Stimulated activated effector memory CD8-positive, alpha-beta T cell treated with anti-CD3 and anti-CD28 coated beads, Interleukin-12 subunit alpha, Interleukin-12 subunit beta, amount 100 ng/mL, for 72 hours (primary cell): ENCODE data around the gene RPL23.

ENCODE experiments used
- ATAC-seq: fragments of 150-1000 bp; cut with Tn5 transposase; 2 replicates; pipeline ENCODE4 v1.10.0; 2021
- DNase-seq, 2 donors: peaks; one replicate each; pipeline ENCODE4 v3.0.0; 2021 to 2022; ENCODE audit warnings: low spot score in 2 of 2
- H3K27ac Mint-ChIP-seq: one replicate; pipeline ENCODE4 v1.8.0; 2022; ENCODE audit warnings: mild to moderate bottlenecking, mixed read lengths
- H3K36me3 Mint-ChIP-seq: one replicate; pipeline ENCODE4 v1.8.0; 2022; ENCODE audit warnings: mild to moderate bottlenecking, mixed read lengths
- H3K4me1 Mint-ChIP-seq: one replicate; pipeline ENCODE4 v1.8.0; 2022; ENCODE audit warnings: mixed read lengths
- H3K4me3 Mint-ChIP-seq: one replicate; pipeline ENCODE4 v1.8.0; 2022; ENCODE audit warnings: mild to moderate bottlenecking, mixed read lengths
- H3K9me3 Mint-ChIP-seq: one replicate; pipeline ENCODE4 v1.8.0; 2022; ENCODE audit warnings: mixed read lengths

RPL23 gene

DNA sequence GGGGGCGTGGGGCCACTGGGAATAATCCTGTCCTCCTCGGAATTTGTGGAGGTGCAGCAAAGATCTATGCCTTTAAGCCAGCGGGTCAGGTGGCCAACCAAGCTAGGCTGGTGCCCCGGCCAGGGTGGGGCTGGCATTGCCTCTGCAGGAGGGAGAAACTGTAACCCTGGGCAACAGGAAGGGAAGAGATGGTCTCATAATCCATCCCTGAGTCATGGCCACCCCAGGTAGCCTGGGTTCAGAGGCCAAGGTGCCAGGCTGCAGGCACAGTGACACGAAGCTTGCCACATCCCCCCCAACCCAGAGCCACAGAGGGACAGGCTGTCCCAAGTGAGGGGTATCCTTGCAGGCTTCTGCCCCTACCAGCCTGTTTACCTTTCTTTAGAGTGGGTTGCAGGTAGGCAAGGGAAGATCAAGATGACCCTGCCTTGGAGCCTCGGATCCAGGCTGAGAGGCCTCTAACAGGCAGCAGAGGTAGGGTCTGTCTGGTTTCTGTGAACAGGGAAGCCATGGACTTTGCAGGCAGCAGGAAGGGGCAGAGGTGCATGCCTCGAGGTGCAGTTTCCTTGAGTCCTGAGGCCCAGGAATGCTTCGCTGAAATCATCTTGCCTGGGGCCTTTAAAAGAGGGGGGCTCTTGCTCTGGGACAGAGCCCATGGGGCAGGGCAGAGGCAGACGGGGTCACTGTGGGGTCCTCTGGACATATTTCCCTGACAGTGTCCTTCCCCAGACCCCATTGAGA lies 20.3 kb upstream of the RPL23 start:
- no peaks in the 10 kb centered on the region for H3K9me3 Mint-ChIP-seq
- peaks cover 79% of the 10 kb centered on the region for H3K36me3 Mint-ChIP-seq
- DNase-seq (no peak), ATAC-seq (no peak)
- peaks cover 82% of the 10 kb centered on the region for H3K4me1 Mint-ChIP-seq
- peak overlapping the region; percentile 98 for H3K4me3 Mint-ChIP-seq
- peak overlapping the region; percentile 100 for H3K27ac Mint-ChIP-seq

DNA sequence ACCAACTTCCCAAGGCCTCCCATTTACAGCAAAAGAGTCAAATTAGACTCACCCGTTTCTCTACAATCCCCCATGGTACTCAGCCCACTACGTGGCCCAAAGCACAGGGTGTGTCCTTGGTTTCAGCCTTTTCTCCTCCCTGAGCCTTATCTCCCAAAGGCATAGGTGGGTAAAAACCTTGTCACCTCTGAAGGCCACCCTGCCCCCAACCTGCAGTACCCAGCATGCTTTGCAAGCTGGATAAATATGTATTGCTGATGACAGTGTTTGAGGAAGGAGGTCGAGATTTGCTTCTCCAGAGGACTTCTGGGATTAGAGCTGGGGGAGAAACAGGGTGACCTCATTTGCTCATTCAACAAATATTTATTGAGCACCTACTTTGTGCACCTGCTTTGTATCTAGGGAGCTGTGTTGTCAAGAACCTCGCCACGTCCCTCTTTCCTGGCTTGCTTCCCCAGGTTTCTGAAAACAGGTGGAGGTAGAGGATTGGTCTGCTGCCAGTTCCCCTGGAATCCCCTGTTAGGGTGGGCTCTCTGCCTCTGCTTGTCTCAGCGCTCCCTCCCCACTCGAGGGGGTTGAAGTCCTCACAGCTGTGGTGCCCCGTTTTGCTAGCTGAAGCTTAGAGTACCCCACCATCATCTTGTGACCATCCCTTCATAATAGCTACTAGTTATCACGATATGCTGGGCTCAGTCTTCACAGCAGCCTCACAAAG lies 19.3 kb upstream of the RPL23 start:
- Mint-ChIP-seq H3K27ac (peak overlapping the region; percentile 100), H3K4me1 (peaks cover 82% of the 10 kb centered on the region), H3K9me3 (no peaks in the 10 kb centered on the region), H3K4me3 (peak overlapping the region; percentile 98), H3K36me3 (peaks cover 79% of the 10 kb centered on the region)
- no peak for ATAC-seq
- DNase-seq, result no peak

DNA sequence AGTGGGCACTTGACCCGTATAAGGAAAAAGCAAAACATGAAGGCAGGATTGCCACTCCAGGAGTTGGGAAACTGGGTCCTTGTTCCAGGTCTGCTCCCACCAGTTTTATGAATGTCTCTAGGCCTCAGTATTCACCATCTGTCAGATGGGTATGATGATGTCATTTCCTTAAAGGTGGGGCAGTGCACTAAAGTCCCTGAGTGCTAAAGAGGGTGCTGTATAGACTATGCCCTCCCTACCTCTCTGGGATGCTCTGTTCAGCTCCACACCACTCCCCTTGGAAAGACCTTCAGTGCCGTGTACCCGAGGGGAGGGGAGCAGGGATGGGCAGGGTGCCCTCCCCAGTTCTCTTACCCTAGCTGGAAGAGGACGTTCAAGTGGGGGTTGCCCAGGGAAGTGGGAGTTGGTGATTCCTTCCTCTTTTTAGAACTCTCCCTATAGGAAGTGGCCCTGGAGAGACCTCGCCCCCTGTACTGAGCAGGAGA lies 18.5 kb upstream of the RPL23 start:
- Mint-ChIP-seq H3K9me3 (no peaks in the 10 kb centered on the region), H3K27ac (peak overlapping the region; percentile 100), H3K4me3 (peak overlapping the region; percentile 98), H3K4me1 (peaks cover 80% of the 10 kb centered on the region), H3K36me3 (peaks cover 79% of the 10 kb centered on the region)
- DNase-seq (no peak), ATAC-seq (no peak)

GRCh38 chr17:38871247-38872015 lies 17.9 kb upstream of the RPL23 start:
- Mint-ChIP-seq H3K4me1 (peaks cover 74% of the 10 kb centered on the region), H3K36me3 (peaks cover 77% of the 10 kb centered on the region)

DNA sequence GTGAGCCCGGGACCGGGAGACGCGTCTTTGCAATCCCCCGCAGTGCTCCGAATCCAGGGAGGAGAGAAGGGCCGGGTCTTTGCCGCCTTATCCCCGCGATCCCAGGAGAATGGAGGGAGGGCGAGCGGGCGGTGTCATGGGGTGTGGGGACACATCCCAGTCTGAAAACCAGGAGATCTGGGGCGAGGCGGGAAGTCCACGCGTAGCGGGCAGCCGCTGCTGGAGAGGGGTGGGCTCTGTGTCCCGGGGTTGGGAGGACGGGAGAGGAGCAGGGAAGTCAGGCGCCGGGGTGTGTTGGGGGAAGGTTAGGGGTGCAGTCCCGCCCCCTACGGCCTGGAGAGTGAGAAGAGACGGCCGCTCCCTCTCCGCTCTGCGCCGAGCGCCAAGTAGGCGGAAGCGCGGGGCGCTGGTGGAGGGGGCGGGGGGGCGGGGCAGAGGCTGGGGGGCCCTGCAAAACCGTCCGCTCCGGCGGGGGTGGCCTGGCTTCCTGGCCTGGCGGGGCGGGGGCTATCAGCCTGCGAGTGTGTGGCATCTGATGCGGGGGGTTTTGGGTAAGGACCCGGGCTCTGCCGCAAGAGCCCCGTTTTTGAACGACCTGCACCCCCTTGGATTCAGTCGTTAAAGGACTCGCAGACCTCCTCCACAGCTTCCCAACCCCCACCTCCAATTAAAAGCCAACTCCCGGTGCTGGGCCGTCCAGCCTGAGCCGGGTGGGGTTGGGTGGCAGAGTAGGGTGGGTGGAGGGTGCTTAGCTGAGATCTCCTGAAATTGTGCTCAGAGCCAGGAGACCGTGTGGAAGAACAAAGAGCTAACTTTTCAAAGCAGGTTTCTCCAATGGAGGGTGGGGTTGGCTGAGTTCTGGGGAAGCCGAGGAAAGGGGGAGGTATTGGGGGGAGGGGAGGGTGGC lies 17.0 kb upstream of the RPL23 start:
- Mint-ChIP-seq H3K36me3 (peaks cover 82% of the 10 kb centered on the region), H3K4me1 (peaks cover 68% of the 10 kb centered on the region), H3K27ac (peak overlapping the region; percentile 100), H3K4me3 (peak overlapping the region; percentile 98), H3K9me3 (no peaks in the 10 kb centered on the region)
- ATAC-seq (peak; percentile 65), DNase-seq (peak; percentile 41 to 84)

More at GRCh38 chr17:38871247-38872015, 17.9 kb upstream of the RPL23 start:
- H3K27ac Mint-ChIP-seq, result peak overlapping the region; percentile 100
- peak overlapping the region; percentile 98 for H3K4me3 Mint-ChIP-seq
- ATAC-seq, result peak; percentile 52
- no peaks in the 10 kb centered on the region for H3K9me3 Mint-ChIP-seq
- DNase-seq, result peak; percentile 46 to 83

GRCh38 chr17:38869526-38870258 lies 16.2 kb upstream of the RPL23 start, which contains the start of gene LASP1:
Gene LASP1 (plus strand): TSS chr17:38870058. CDS start chr17:38870190, 132 bp downstream.
- DNase-seq, result peak; percentile 84 to 93

DNA sequence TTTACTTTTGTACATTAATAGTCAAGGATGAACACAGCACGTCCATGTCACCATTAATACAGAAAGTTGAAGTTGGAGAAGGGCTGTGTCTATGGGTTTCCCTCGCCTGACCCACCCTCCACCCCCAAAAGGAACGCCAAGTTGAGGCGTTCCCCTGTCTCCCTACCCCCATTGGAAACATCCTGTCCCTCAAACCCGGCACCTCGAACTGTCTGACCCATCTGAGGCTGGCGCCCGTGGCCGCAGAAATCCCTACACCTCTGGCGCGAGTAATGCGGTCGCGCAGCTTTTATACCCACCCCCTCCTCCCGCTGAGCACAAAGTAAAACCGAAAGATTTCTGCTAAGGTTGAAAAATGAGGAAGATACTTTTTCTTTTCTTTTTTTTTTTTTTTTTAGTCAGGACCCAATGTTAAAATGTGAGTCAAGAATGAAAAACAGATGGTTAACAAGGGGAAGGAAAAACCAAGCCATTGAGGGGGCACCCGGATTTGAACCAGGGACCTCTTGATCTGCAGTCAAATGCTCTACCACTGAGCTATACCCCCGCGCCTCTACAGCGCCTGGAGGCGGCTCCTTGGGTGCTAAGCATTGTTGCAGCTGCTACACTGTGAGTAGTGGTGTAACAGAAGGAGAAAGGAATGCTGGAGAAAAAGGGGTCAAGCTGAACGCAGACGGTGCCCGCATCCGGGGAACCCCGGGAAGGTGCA lies 15.4 kb upstream of the RPL23 start:
- DNase-seq (peak; percentile 87 to 98), ATAC-seq (peak; percentile 68)
- Mint-ChIP-seq H3K4me3 (peak overlapping the region; percentile 98), H3K27ac (peak overlapping the region; percentile 100), H3K36me3 (peaks cover 74% of the 10 kb centered on the region), H3K9me3 (no peaks in the 10 kb centered on the region), H3K4me1 (peaks cover 52% of the 10 kb centered on the region)

More at GRCh38 chr17:38869526-38870258, 16.2 kb upstream of the RPL23 start, which contains the start of gene LASP1:
- H3K4me1 Mint-ChIP-seq, result peaks cover 60% of the 10 kb centered on the region
- peaks cover 81% of the 10 kb centered on the region for H3K36me3 Mint-ChIP-seq
- H3K9me3 Mint-ChIP-seq, result no peaks in the 10 kb centered on the region
- peak within 1 kb of the TSS; percentile 100 for H3K27ac Mint-ChIP-seq
- H3K4me3 Mint-ChIP-seq, result peak within 1 kb of the TSS; percentile 98
- peak; percentile 83 for ATAC-seq

GRCh38 chr17:38867968-38868816 lies 14.7 kb upstream of the RPL23 start:
- H3K27ac Mint-ChIP-seq, result peak overlapping the region; percentile 100
- DNase-seq, result no peak
- H3K4me3 Mint-ChIP-seq, result peak overlapping the region; percentile 98
- no peaks in the 10 kb centered on the region for H3K9me3 Mint-ChIP-seq
- H3K4me1 Mint-ChIP-seq, result peaks cover 45% of the 10 kb centered on the region
- ATAC-seq, result no peak
- peaks cover 66% of the 10 kb centered on the region for H3K36me3 Mint-ChIP-seq

GRCh38 chr17:38867179-38867967 lies 13.9 kb upstream of the RPL23 start:
- H3K4me3 Mint-ChIP-seq, result peak overlapping the region; percentile 98
- H3K9me3 Mint-ChIP-seq, result no peaks in the 10 kb centered on the region
- H3K4me1 Mint-ChIP-seq, result peaks cover 36% of the 10 kb centered on the region
- DNase-seq (peak in 1 of 2 donors; percentile 83), ATAC-seq (no peak)
- H3K36me3 Mint-ChIP-seq, result peaks cover 61% of the 10 kb centered on the region
- peak overlapping the region; percentile 100 for H3K27ac Mint-ChIP-seq

DNA sequence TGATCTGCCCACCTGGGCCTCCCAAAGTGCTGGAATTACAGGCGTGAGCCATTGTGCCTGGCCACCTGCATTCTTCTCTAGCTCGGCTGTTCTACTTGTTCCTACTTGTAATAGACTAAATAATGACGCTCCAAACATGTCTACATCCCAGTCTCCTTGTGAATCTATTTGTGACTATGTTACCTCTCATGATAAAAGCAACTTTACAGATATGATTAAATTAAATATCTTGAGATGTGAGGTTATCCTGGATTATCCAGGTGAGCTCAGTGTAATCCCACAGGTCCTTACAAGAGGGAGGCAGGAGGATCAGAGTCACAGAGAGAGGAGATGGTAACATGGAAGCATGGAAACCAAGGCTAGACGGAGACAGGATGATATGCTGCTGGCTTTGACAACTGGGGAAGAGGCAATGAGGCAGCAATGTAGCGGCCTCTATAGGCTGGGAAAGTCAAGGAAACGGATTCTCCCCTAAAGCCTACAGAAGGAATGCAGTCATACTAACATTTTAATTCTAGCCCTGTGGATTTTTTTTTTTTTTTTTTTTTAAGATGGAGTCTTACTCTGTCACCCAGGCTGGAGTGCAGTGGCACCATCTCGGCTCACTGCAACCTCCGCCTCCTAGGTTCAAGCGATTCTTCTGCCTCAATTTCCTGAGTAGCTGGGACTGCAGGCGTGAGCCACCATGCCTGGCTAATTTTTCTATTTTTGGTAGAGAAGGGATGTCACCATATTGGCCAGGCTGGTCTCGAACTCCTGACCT lies 11.3 kb upstream of the RPL23 start:
- peaks cover 23% of the 10 kb centered on the region for H3K4me1 Mint-ChIP-seq
- no peak for ATAC-seq

DNA sequence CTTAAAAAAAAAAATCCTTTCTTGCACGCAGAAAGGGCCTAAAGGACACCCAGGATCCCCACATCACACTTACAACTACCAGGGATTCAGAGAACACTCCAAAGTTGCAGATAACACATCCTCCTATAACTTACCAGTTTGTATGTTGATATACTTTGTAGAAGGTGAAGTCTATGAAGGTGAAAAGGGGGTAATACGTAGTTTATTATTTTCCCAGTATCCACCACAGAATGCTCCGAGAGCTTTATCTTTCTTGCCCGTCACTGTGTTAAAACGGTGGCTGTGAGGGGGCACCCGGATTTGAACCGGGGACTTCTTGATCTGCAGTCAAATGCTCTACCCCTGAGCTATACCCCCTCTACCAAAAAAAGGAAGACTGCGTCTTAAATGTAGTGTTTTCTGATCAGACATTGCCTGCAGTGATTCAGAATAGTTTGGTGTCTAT lies 7.9 kb upstream of the RPL23 start:
- no peaks in the 10 kb centered on the region for H3K9me3 Mint-ChIP-seq
- no peak overlapping the region for H3K27ac Mint-ChIP-seq
- no peak for DNase-seq
- peak; percentile 55 for ATAC-seq
- H3K4me3 Mint-ChIP-seq, result no peak overlapping the region
- H3K4me1 Mint-ChIP-seq, result no peaks in the 10 kb centered on the region
- peaks cover 13% of the 10 kb centered on the region for H3K36me3 Mint-ChIP-seq

More for the DNA sequence above, 11.3 kb upstream of the RPL23 start:
- H3K4me3 Mint-ChIP-seq, result no peak overlapping the region
- H3K9me3 Mint-ChIP-seq, result no peaks in the 10 kb centered on the region
- DNase-seq, result no peak
- H3K27ac Mint-ChIP-seq, result no peak overlapping the region
- H3K36me3 Mint-ChIP-seq, result peaks cover 46% of the 10 kb centered on the region
